OCI-LY1 (cell line): ENCODE data around the gene POLR2H.

ENCODE experiments used
- H2AFZ ChIP-seq: fragments of 200-600 bp; sonication (generic), shearing (Covaris generic); 2 replicates; pipeline ENCODE4 v1.6.0; 2014; ENCODE audit warnings: antibody characterized with exemption, mild to moderate bottlenecking, low read length
- H3F3A ChIP-seq: fragments of 200-600 bp; sonication (generic), shearing (Covaris generic); 2 replicates; pipeline ENCODE4 v1.6.0; 2014; ENCODE audit warnings: mild to moderate bottlenecking, antibody characterized with exemption, low read length, moderate library complexity; ENCODE audit not compliant: insufficient read depth
- H3K27ac ChIP-seq: fragments of 200-600 bp; sonication (generic); 2 replicates; pipeline ENCODE4 v1.5.1; 2014; ENCODE audit warnings: low read length, mixed run types, mild to moderate bottlenecking, low read depth; ENCODE audit not compliant: poor library complexity, severe bottlenecking
- H3K27me3 ChIP-seq: fragments of 200-600 bp; sonication (generic); 2 replicates; pipeline ENCODE4 v1.6.0; 2014; ENCODE audit warnings: antibody characterized with exemption, mild to moderate bottlenecking, low read length, moderate library complexity; ENCODE audit not compliant: insufficient read depth
- H3K36me3 ChIP-seq: fragments of 200-600 bp; sonication (generic); 2 replicates; pipeline ENCODE4 v1.6.1; 2014; ENCODE audit warnings: mild to moderate bottlenecking, antibody characterized with exemption, low read length, moderate library complexity, mixed read lengths; ENCODE audit not compliant: insufficient read depth
- H3K4me1 ChIP-seq: fragments of 200-600 bp; sonication (generic); 2 replicates; pipeline ENCODE4 v1.5.1; 2014; ENCODE audit warnings: mild to moderate bottlenecking, low read length, moderate library complexity; ENCODE audit not compliant: insufficient read depth, severe bottlenecking
- H3K4me2 ChIP-seq: fragments of 200-600 bp; sonication (generic), shearing (Covaris generic); 2 replicates; pipeline ENCODE4 v1.6.1; 2014; ENCODE audit warnings: low read length
- H3K4me3 ChIP-seq: fragments of 200-600 bp; sonication (generic); 2 replicates; pipeline ENCODE4 v1.5.1; 2014; ENCODE audit warnings: low read length, low read depth, mild to moderate bottlenecking, mixed read lengths; ENCODE audit not compliant: poor library complexity, severe bottlenecking
- H3K79me2 ChIP-seq: fragments of 200-600 bp; shearing (Covaris generic); 2 replicates; pipeline ENCODE4 v1.6.1; 2016; ENCODE audit warnings: mixed run types, low read length, mixed read lengths; ENCODE audit not compliant: insufficient read depth
- H3K9ac ChIP-seq: fragments of 200-600 bp; sonication (generic), shearing (Covaris generic); 2 replicates; pipeline ENCODE4 v1.6.1; 2014; ENCODE audit warnings: mild to moderate bottlenecking, low read length, mixed read lengths
- H3K9me2 ChIP-seq: fragments of 200-600 bp; sonication (generic), shearing (Covaris generic); 2 replicates; pipeline ENCODE4 v1.6.1; 2014; ENCODE audit warnings: low read depth, mild to moderate bottlenecking, low read length, mixed read lengths
- H3K9me3 ChIP-seq: fragments of 200-600 bp; shearing (Covaris generic); 2 replicates; pipeline ENCODE4 v1.6.1; 2014; ENCODE audit warnings: low read length, mixed read lengths
- H4K20me1 ChIP-seq: fragments of 200-600 bp; sonication (generic), shearing (Covaris generic); 2 replicates; pipeline ENCODE4 v1.6.0; 2016; ENCODE audit warnings: mild to moderate bottlenecking, low read length; ENCODE audit not compliant: insufficient read depth
- CTCF ChIP-seq: fragments of 200-600 bp; sonication (generic), shearing (Covaris generic); IDR thresholded peaks from 2 replicates; pipeline ENCODE4 v1.5.1; 2017; ENCODE audit warnings: mild to moderate bottlenecking, antibody characterized with exemption, low read length, moderate library complexity, mixed read lengths
- EZH2 ChIP-seq: fragments of 200-600 bp; sonication (generic), shearing (Covaris generic); IDR thresholded peaks from 2 replicates; pipeline ENCODE4 v1.8.0; 2017; ENCODE audit warnings: borderline replicate concordance, mixed run types, mild to moderate bottlenecking, antibody characterized with exemption, low read length, moderate library complexity, mixed read lengths

POLR2H gene

DNA sequence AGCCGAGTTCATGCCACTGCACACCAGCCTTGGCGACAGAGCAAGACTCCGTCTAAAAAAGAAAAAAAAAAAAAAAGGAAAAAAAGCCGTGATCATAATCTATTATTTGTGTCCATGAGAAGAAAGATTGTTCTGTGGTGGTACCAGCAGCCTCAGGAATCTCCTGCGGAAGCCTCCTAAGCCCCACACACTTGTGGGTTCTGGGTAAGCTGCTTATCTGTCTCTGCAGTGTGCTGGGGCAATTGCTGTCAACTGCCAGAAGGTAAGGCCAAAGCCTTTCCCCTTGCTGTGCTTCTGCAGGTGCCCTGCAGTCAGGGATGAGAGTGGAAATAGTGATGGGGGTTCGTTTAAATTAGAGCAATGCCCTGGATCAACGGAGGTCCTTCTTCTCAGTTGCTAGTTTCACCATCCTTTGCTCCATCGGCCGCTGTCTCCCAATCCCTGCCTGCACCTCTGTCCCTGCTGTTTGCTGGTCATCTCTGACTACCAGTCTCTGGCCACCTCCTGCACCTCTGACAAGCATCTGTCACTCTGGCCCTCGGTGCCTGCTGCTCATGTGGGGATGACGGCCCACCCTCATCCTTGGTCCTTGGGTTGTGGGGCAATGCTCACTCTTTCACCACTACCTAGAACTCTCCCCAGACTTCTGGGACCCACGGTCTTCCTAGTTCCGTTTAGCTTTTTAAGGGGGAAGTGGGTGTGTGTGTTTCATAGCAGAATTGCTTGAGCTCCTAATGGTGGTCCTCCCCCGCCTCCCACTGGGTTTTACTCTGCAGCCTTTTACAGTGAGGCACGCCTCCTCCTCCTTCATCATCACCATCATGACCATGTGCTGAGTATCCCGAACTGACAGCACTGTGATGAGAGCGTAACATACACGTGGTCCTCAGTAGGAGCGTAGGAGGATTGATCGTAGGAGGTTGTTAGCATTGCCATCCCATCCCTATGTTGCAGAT is 43.8 kb downstream of the POLR2H start:
- Histone ChIP-seq H3F3A (no peaks in the 10 kb centered on the region), H3K9me2 (no peaks in the 10 kb centered on the region), H3K4me1 (no peaks in the 10 kb centered on the region), H3K4me3 (no peak overlapping the region), H3K27ac (no peak overlapping the region), H3K36me3 (no peaks in the 10 kb centered on the region), H3K27me3 (no peaks in the 10 kb centered on the region; the same call in 1 of the 2 replicates), H3K4me2 (no peak overlapping the region), H3K9me3 (no peaks in the 10 kb centered on the region), H2AFZ (no peak overlapping the region), H4K20me1 (no peaks in the 10 kb centered on the region), H3K79me2 (no peaks in the 10 kb centered on the region), H3K9ac (no peak overlapping the region)
- TF ChIP-seq EZH2 (no peak), CTCF (no peak)

DNA sequence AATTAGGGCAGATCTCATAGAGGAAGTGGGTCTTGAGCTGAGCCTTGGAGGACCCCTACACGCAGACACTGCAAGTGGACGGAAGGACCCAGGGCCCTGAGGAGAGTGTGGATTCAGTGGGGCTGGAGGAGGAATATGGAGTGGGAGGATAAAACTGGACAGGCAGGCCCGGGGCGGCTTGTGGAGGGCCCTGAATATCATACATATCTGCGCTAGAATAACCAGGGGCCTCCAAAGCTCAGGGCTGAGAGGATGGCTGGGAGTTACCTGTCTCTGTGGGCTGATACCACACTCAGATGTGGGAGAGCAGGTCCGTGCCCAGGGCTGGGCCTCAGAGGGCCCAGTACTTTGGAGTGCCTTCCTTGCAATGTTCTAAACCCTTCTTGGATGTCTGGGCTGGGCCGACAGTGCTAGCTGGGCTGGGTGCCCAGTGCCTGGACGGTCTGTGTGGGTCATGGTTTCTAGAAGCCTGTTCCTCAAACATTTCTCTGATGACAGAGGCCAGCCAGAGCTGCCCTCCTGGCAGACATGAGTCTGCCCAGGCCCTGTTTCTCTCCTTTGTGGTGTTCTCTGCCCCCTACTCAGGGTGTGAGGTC is 47.9 kb downstream of the POLR2H start:
- TF ChIP-seq CTCF = no peak
- TF ChIP-seq EZH2 = no peak
- no peaks in the 10 kb centered on the region for H3K9me2 ChIP-seq
- H3K27me3 ChIP-seq = peaks cover 9% of the 10 kb centered on the region
- no peak overlapping the region for H3K9ac ChIP-seq
- no peaks in the 10 kb centered on the region for H3K36me3 ChIP-seq
- no peak overlapping the region for H3K27ac ChIP-seq
- no peaks in the 10 kb centered on the region for H3K9me3 ChIP-seq
- no peaks in the 10 kb centered on the region for H4K20me1 ChIP-seq
- H3F3A ChIP-seq = no peaks in the 10 kb centered on the region
- no peak overlapping the region for H3K4me3 ChIP-seq
- no peaks in the 10 kb centered on the region for H3K79me2 ChIP-seq
- no peak overlapping the region for H3K4me2 ChIP-seq
- no peaks in the 10 kb centered on the region for H3K4me1 ChIP-seq
- H2AFZ ChIP-seq = no peak overlapping the region

GRCh38 chr3:184409946-184410500 is 48.5 kb downstream of the POLR2H start:
- H3K4me2 ChIP-seq = no peak overlapping the region
- H3K27ac ChIP-seq = no peak overlapping the region
- no peak overlapping the region for H3K9ac ChIP-seq
- H3K79me2 ChIP-seq = no peaks in the 10 kb centered on the region
- H3K27me3 ChIP-seq = peaks cover 9% of the 10 kb centered on the region
- H3K36me3 ChIP-seq = no peaks in the 10 kb centered on the region
- no peak overlapping the region for H2AFZ ChIP-seq
- H3F3A ChIP-seq = no peaks in the 10 kb centered on the region
- H3K4me3 ChIP-seq = no peak overlapping the region
- no peaks in the 10 kb centered on the region for H3K9me2 ChIP-seq
- H4K20me1 ChIP-seq = no peaks in the 10 kb centered on the region
- no peak for TF ChIP-seq EZH2
- TF ChIP-seq CTCF = no peak
- no peaks in the 10 kb centered on the region for H3K9me3 ChIP-seq
- H3K4me1 ChIP-seq = no peaks in the 10 kb centered on the region
